Posterior vena cava (tissue), 2 donors: ENCODE data around the gene SCAF4. TPM values are rescaled to one million over a fixed set of nuclear protein-coding genes. Genes with fewer than 3 reads are reported as not detected.

ENCODE experiments used
- total RNA-seq, 2 donors: library from RNA; stranded (reverse); fragmentation: NEBNext Ultra II Directional; extraction: Animal tissue kit (Norgen Biotek cat#: 25700); gene quantifications; one replicate each; pipeline ENCODE4 v1.2.1, GENCODE V29; 2021
- donor health status: DM: yes; HTN: yes; CAD: no.
- donor health status: DM: yes; HTN: yes; CAD: no.

SCAF4 gene
- total RNA-seq, 2 donors from 2014 or later: 22.3 to 26.4 TPM

Other genes with a start within 250 kb of the SCAF4 start
- 100 to 1,000 TPM; 164 to 183 TPM for gene SOD1, start 72.4 kb downstream of the SCAF4 start, total RNA-seq
- 10 to 100 TPM in 1 of 2 donors, 1 to 10 TPM in 1; 6.9 to 11.8 TPM for gene HUNK, start 140.9 kb upstream of the SCAF4 start, total RNA-seq